Measurements from ENCODE around the gene RENBP. TPM values are rescaled to one million over a fixed set of nuclear protein-coding genes. Genes with fewer than 3 reads are reported as not detected.

Gene RENBP
- total RNA-seq, 5 donors from 2014 or later (not counting 1 experiment from before 2014, with no cell fraction given) = 10.2 to 23.5 (median 19.5) TPM

DNA sequence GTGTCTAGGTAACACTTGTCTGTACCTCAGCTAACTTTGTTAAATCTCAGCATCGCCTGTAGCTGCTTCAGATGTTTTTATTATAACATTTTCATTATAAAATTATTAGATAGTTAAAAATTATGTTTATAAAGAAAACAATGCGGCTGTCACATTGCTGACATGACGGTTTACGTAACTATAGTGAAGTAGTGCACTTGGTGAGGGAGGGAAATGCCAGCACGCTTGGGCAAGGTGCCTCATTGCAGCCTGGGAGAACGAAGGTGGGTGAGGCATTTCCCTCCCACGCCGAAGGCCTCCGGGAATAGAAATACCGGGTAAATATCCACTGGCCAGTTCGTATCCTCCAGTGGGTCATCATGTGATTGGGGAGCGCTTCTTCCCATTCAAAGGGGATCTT lies 44.0 kb upstream of the RENBP start:
- no peak for DNase-seq
- peaks cover 0 to 15% of the 10 kb centered on the region in 2 donors for H3K27me3 Mint-ChIP-seq
- no peak overlapping the region for H3K27ac Mint-ChIP-seq
- ATAC-seq (replicated peaks in 1 of 4) = no peak
- Histone ChIP-seq H3K4me1 (ENCODE audit: control insufficient read depth in 1 of 2, extremely low read depth in 1 of 2, insufficient read depth in 2 of 2, low read length in 2 of 2) (peaks cover 0 to 53% of the 10 kb centered on the region in 2 experiments), H3K36me3 (ENCODE audit: control insufficient read depth in 2 of 2, extremely low read depth in 1 of 2, insufficient read depth in 1 of 2, low read length in 1 of 2) (no peaks in the 10 kb centered on the region), H3K4me3 (ENCODE audit: control insufficient read depth in 1 of 2, extremely low read depth in 1 of 2, low read length in 1 of 2) (no peak overlapping the region), H3K27ac (ENCODE audit: low read length) (no peak overlapping the region), H3K27me3 (replicated peaks in 1 of 2; ENCODE audit: control insufficient read depth in 2 of 2, extremely low read depth in 1 of 2, insufficient read depth in 2 of 2, low read length in 1 of 2) (no peaks in the 10 kb centered on the region), H3K9me3 (no peaks in the 10 kb centered on the region)
- H3K4me3 Mint-ChIP-seq = no peak overlapping the region
- peaks cover 28 to 46% (median 33%) of the 10 kb centered on the region in 3 donors for H3K4me1 Mint-ChIP-seq
- H3K36me3 Mint-ChIP-seq = no peaks in the 10 kb centered on the region
- no peaks in the 10 kb centered on the region for H3K9me3 Mint-ChIP-seq
- WGBS (ENCODE audit: insufficient coverage) = 100% methylated on average over 6 of the region's 12 CpGs
- POLR2A ChIA-PET = no interaction called here
- CTCF ChIA-PET = no interaction called here

DNA sequence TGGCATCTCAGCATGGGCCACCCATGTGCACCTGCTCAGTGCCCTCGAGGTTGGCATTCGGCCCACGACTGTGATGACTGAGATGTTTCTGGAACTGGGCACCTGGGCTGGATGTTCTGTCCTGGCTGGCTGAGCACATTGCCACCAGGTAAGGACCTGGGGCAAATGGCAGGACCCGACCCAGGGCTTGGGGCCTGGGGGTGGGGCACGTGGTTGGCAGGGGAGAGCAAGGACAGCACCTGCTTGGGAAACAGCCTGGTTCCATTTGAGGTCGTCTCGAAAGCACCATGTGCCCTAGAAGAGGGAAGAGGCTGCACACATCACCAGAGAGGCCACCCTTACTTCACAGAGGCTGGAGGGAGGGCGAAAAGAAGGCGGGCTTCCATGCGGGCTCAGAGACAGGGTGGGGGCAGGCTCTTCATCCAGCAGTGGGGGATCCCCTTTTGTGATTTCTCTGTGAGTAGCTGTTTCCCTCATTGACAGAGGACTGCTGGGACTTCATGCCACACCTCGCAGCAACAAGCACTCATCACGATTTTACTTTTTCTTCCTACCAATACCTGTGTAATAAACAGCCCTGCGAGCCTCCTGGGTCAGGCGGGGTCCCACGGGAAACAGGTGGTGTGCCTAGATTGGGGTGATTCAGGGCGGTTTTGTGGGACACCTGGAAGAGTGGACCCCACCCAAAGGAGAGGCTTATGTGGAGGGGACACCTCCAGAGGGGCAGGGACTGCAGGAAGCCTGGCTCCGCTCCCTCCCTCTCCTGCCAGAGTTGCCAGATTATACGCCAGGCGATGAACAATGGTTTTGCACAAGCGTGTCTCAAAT lies 40.1 kb upstream of the RENBP start:
- Mint-ChIP-seq H3K27me3 (peaks cover 0 to 10% of the 10 kb centered on the region in 2 donors), H3K4me3 (peak overlapping the region; percentile 61 to 76 (median 76)), H3K9me3 (no peaks in the 10 kb centered on the region), H3K36me3 (no peaks in the 10 kb centered on the region), H3K27ac (peak overlapping the region; percentile 95 to 98), H3K4me1 (peaks cover 38 to 63% (median 52%) of the 10 kb centered on the region in 3 donors)
- CTCF ChIA-PET = interaction anchor here in 1 of 2 donors (0.6 kb wide), 1 partner anchor 103 kb away, joined by 3 read pairs; no protein-coding TSS in a partner anchor
- no peak overlapping the region for H3K4me3 ChIP-seq (ENCODE audit: control insufficient read depth in 1 of 2, extremely low read depth in 1 of 2, low read length in 1 of 2)
- H3K9me3 ChIP-seq = no peaks in the 10 kb centered on the region
- peaks cover 17 to 77% of the 10 kb centered on the region in 2 experiments for H3K4me1 ChIP-seq (ENCODE audit: control insufficient read depth in 1 of 2, extremely low read depth in 1 of 2, insufficient read depth in 2 of 2, low read length in 2 of 2)
- H3K36me3 ChIP-seq (ENCODE audit: control insufficient read depth in 2 of 2, extremely low read depth in 1 of 2, insufficient read depth in 1 of 2, low read length in 1 of 2) = no peaks in the 10 kb centered on the region
- peak overlapping the region; percentile 93 for H3K27ac ChIP-seq (ENCODE audit: low read length)
- no peaks in the 10 kb centered on the region for H3K27me3 ChIP-seq (replicated peaks in 1 of 2; ENCODE audit: control insufficient read depth in 2 of 2, extremely low read depth in 1 of 2, insufficient read depth in 2 of 2, low read length in 1 of 2)
- 63% methylated on average over 3 of the region's 20 CpGs for WGBS (ENCODE audit: insufficient coverage)
- ATAC-seq (replicated peaks in 1 of 4) (peak; percentile 17 to 60 (median 32)), DNase-seq (peak in 13 of 35 experiments; percentile 3 to 73 (median 33))
- POLR2A ChIA-PET = interaction anchor here in 1 of 2 donors (0.5 kb wide), 1 partner anchor 386 kb away, joined by 21 read pairs; no protein-coding TSS in a partner anchor

DNA sequence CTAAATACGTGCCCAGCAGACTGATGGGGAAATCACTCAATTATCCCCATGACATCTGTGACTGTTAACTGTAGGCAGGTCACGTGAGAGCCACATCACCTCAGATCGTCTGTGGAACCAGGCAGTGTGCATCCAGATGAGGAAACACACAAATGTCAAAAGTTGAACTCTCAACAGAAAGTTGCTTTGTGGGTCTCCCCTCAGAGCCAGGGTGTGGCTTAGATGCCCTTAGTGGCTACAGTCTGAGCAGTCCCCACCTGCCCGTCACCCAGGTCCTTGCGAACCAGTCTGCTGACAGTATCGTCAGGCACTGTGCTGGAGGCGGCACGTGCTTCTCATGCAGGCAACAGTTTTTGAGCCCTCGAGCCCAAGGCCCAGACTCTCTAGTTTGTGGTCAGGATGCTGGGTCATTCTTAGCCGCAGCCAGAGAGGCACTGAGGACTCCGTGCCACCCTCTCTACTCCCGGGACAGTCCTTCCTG lies 38.9 kb upstream of the RENBP start:
- Histone ChIP-seq H3K27me3 (replicated peaks in 1 of 2; ENCODE audit: control insufficient read depth in 2 of 2, extremely low read depth in 1 of 2, insufficient read depth in 2 of 2, low read length in 1 of 2) (no peaks in the 10 kb centered on the region), H3K36me3 (ENCODE audit: control insufficient read depth in 2 of 2, extremely low read depth in 1 of 2, insufficient read depth in 1 of 2, low read length in 1 of 2) (no peaks in the 10 kb centered on the region), H3K4me1 (ENCODE audit: control insufficient read depth in 1 of 2, extremely low read depth in 1 of 2, insufficient read depth in 2 of 2, low read length in 2 of 2) (peaks cover 17 to 74% of the 10 kb centered on the region in 2 experiments), H3K4me3 (ENCODE audit: control insufficient read depth in 1 of 2, extremely low read depth in 1 of 2, low read length in 1 of 2) (no peak overlapping the region), H3K27ac (ENCODE audit: low read length) (peak overlapping the region; percentile 93), H3K9me3 (no peaks in the 10 kb centered on the region)
- DNase-seq (peak in 1 of 35 experiments; percentile 33), ATAC-seq (replicated peaks in 1 of 4) (no peak)
- H3K4me3 Mint-ChIP-seq = peak overlapping the region; percentile 17 to 77 (median 36)
- WGBS (ENCODE audit: insufficient coverage) = 100% methylated on average over 3 of the region's 12 CpGs
- peaks cover 0 to 6% of the 10 kb centered on the region in 2 donors for H3K27me3 Mint-ChIP-seq
- CTCF ChIA-PET = interaction anchor here in 1 of 2 donors (1.0 kb wide), 1 partner anchor 35 kb away, joined by 4 read pairs; no protein-coding TSS in a partner anchor
- POLR2A ChIA-PET = no interaction called here
- peak overlapping the region; percentile 95 to 98 for H3K27ac Mint-ChIP-seq
- peaks cover 34 to 59% (median 49%) of the 10 kb centered on the region in 3 donors for H3K4me1 Mint-ChIP-seq
- no peaks in the 10 kb centered on the region for H3K9me3 Mint-ChIP-seq
- H3K36me3 Mint-ChIP-seq = no peaks in the 10 kb centered on the region

DNA sequence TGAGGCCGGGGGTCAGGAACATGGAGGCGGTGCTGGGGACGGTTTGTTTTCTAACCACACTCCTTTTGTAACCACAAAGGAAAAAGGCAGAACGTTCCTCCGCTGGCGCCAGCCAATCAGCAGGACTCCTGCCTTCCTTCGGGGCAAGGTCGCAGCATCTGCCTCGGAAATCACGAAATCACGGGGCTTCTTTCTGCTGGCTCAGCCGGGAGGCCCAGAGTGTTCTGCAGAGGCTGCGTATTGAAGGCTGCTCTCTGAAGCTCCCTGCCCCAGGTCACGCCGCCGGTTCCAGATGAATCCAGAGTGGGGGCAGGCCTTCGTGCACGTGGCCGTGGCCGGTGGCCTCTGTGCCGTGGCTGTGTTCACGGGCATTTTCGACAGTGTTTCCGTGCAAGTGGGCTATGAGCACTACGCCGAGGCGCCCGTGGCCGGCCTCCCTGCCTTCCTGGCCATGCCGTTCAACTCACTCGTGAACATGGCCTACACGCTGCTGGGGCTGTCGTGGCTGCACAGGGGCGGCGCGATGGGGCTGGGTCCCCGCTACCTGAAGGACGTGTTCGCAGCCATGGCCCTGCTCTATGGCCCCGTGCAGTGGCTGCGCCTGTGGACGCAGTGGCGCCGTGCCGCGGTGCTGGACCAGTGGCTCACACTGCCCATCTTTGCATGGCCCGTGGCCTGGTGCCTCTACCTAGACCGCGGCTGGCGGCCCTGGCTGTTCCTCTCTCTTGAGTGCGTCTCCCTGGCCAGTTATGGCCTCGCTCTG lies 37.5 kb upstream of the RENBP start:
- Mint-ChIP-seq H3K27me3 (peaks cover 0 to 3% of the 10 kb centered on the region in 2 donors), H3K36me3 (no peaks in the 10 kb centered on the region), H3K27ac (peak overlapping the region; percentile 95 to 98), H3K4me1 (peaks cover 34 to 54% (median 45%) of the 10 kb centered on the region in 3 donors), H3K9me3 (no peaks in the 10 kb centered on the region), H3K4me3 (peak overlapping the region; percentile 74 to 77 (median 75))
- no peaks in the 10 kb centered on the region for H3K27me3 ChIP-seq (replicated peaks in 1 of 2; ENCODE audit: control insufficient read depth in 2 of 2, extremely low read depth in 1 of 2, insufficient read depth in 2 of 2, low read length in 1 of 2)
- CTCF ChIA-PET = interaction anchor here (1.0 to 1.3 kb wide), 2 partner anchors 10 to 13 kb away, joined by 4 to 5 read pairs; partner anchors contain the start of gene HCFC1 (in 1 of the 2)
- ATAC-seq (replicated peaks in 1 of 4) (peak; percentile 54 to 63 (median 58)), DNase-seq (peak in 34 of 35 experiments; percentile 30 to 74 (median 46))
- peak overlapping the region in 1 of 2 donors; percentile 25 for H3K4me3 ChIP-seq (ENCODE audit: control insufficient read depth in 1 of 2, extremely low read depth in 1 of 2, low read length in 1 of 2)
- WGBS (ENCODE audit: insufficient coverage) = 43% methylated on average over 30 of the region's 52 CpGs
- peak overlapping the region; percentile 93 for H3K27ac ChIP-seq (ENCODE audit: low read length)
- POLR2A ChIA-PET = no interaction called here
- no peaks in the 10 kb centered on the region for H3K9me3 ChIP-seq
- peaks cover 17 to 70% of the 10 kb centered on the region in 2 experiments for H3K4me1 ChIP-seq (ENCODE audit: control insufficient read depth in 1 of 2, extremely low read depth in 1 of 2, insufficient read depth in 2 of 2, low read length in 2 of 2)
- no peaks in the 10 kb centered on the region for H3K36me3 ChIP-seq (ENCODE audit: control insufficient read depth in 2 of 2, extremely low read depth in 1 of 2, insufficient read depth in 1 of 2, low read length in 1 of 2)

DNA sequence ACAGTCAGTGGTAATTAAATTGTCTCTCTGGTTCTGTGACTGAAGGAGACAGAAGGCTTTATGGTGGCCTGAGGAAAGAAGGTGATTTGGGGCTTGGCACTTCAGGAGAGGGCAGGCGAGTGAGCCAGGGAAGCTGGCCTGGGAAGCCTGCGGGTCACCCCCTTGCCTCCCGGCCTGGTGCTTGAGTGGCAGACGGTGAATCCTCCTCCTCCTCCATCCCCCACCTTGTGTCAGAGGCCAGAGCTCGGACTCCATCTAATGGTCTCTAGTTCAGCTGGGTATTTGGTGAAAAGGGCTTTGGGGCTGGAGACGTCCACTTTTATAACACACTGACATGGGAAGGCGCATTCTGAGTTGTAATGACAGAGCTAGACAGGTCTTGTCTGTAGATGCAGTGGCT lies 36.8 kb upstream of the RENBP start:
- WGBS (ENCODE audit: insufficient coverage) = no CpG with 5 or more reads among the region's 7 CpGs
- Histone ChIP-seq H3K27ac (ENCODE audit: low read length) (peak overlapping the region; percentile 93), H3K9me3 (no peaks in the 10 kb centered on the region), H3K27me3 (replicated peaks in 1 of 2; ENCODE audit: control insufficient read depth in 2 of 2, extremely low read depth in 1 of 2, insufficient read depth in 2 of 2, low read length in 1 of 2) (no peaks in the 10 kb centered on the region), H3K4me3 (ENCODE audit: control insufficient read depth in 1 of 2, extremely low read depth in 1 of 2, low read length in 1 of 2) (peak overlapping the region; percentile 25), H3K4me1 (ENCODE audit: control insufficient read depth in 1 of 2, extremely low read depth in 1 of 2, insufficient read depth in 2 of 2, low read length in 2 of 2) (peaks cover 17 to 63% of the 10 kb centered on the region in 2 experiments), H3K36me3 (ENCODE audit: control insufficient read depth in 2 of 2, extremely low read depth in 1 of 2, insufficient read depth in 1 of 2, low read length in 1 of 2) (no peaks in the 10 kb centered on the region)
- Mint-ChIP-seq H3K4me3 (peak overlapping the region; percentile 74 to 77 (median 75)), H3K27me3 (peaks cover 0 to 3% of the 10 kb centered on the region in 2 donors), H3K9me3 (no peaks in the 10 kb centered on the region), H3K36me3 (no peaks in the 10 kb centered on the region), H3K27ac (peak overlapping the region; percentile 95 to 98), H3K4me1 (peaks cover 34 to 53% (median 45%) of the 10 kb centered on the region in 3 donors)
- ChIA-PET CTCF (interaction anchor here (0.7 to 1.3 kb wide), 3 partner anchors 10 to 12 kb away, joined by 4 to 5 read pairs (median 4); partner anchors contain the start of gene HCFC1 (in 1 of the 2)), POLR2A (interaction anchor here (0.6 to 0.7 kb wide), 3 partner anchors 24 to 345 kb away, joined by 4 to 10 read pairs (median 6); no protein-coding TSS in a partner anchor)
- peak in 1 of 4 experiments; percentile 4 for ATAC-seq (replicated peaks in 1 of 4)
- no peak for DNase-seq

Measured in T-cell (primary cell).